ENCODE data around the gene HSPA12B. TPM values are rescaled to one million over a fixed set of nuclear protein-coding genes. Genes with fewer than 3 reads are reported as not detected.

HSPA12B gene
- polyA plus RNA-seq, 4 donors: 14.4 to 19.7 (median 16.4) TPM

DNA sequence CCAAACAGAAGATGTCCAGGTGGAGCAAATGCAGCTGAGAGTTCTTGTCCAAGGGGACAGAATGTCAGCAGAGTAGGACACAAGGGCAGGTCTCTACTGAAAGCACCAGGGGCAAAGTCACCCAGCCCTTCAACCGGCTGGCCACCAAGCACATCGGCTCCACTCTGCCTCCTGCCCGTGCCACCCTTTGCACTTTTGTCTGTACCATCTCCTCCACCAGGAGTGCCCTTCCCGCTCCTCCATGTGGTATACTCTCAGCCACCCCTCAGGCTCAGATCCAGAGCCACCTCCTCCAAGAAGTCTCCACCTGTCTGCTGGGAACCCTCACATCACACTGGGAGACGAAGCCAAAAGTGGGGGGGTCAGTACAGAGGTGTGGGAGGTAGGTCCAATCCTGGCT is 4.1 kb upstream of the HSPA12B start:
- no peak for DNase-seq (ENCODE audit: low read depth in 4 of 4, low spot score in 2 of 4)

GRCh38 chr20:3728876-3729275 is 3.6 kb upstream of the HSPA12B start:
- no peak for DNase-seq (ENCODE audit: low read depth in 4 of 4, low spot score in 2 of 4)

- no peak for DNase-seq (ENCODE audit: low read depth in 4 of 4, low spot score in 2 of 4)
Observed at GRCh38 chr20:3729378-3729777, 3.1 kb upstream of the HSPA12B start.

DNA sequence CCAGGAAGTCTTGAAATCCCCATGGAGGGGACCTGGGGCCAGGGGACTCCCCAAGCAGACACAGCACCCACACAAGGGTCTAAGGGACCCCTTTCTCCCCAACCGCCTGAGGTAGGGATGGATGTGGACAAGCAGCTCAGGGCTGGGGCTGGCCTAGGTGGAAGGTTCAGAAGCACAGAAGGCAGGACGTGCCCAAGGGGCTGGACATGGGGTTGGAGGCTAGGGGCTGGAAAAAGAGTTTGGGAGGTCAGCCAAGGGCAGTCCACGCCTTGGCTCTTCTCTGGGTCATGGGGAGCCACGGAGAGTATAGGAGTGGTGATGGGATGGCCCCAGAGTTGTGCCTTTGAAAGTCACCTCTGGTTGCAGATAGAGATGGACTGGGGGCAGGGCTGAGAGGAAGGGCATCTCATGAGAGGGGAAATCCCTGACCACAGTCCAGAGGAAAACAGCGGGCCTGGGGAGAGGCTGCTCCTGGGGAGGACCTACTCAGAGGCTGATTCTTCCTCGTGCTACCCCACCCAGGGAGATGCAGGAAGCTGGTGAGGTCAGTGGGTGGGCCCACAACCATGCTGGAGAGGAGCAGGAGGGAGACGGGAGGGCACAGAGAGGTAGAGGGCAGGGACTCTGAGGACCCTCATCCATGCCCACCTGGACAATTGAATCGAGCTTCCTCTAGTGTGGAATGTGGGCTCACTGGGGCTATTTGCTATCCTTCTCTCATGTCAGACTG is 2.5 kb upstream of the HSPA12B start:
- DNase-seq (ENCODE audit: low read depth in 4 of 4, low spot score in 2 of 4): no peak

GRCh38 chr20:3730803-3731672 is 1.4 kb upstream of the HSPA12B start:
- DNase-seq (ENCODE audit: low read depth in 4 of 4, low spot score in 2 of 4): no peak

DNA sequence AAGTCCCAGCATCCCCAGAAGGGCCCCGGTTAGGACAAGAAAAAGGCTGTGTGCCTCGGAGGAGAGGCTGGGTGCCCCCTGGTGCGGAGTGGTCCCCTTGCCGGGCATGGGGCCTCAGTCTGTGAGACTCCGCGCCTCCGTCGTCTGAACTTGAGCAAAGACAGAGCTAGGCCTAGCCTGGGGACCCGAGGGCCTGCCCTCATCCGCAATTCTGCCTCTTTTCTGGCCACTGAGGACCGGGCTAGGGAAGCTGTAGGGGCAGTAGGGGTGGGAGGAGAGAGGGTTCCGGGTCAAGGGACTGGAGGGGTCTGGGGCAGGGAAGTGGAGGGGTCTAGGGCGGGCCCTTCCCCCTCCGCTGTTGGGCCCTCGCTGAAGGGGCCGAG is 550 bp upstream of the HSPA12B start:
- no peak for DNase-seq (ENCODE audit: low read depth in 4 of 4, low spot score in 2 of 4)

DNA sequence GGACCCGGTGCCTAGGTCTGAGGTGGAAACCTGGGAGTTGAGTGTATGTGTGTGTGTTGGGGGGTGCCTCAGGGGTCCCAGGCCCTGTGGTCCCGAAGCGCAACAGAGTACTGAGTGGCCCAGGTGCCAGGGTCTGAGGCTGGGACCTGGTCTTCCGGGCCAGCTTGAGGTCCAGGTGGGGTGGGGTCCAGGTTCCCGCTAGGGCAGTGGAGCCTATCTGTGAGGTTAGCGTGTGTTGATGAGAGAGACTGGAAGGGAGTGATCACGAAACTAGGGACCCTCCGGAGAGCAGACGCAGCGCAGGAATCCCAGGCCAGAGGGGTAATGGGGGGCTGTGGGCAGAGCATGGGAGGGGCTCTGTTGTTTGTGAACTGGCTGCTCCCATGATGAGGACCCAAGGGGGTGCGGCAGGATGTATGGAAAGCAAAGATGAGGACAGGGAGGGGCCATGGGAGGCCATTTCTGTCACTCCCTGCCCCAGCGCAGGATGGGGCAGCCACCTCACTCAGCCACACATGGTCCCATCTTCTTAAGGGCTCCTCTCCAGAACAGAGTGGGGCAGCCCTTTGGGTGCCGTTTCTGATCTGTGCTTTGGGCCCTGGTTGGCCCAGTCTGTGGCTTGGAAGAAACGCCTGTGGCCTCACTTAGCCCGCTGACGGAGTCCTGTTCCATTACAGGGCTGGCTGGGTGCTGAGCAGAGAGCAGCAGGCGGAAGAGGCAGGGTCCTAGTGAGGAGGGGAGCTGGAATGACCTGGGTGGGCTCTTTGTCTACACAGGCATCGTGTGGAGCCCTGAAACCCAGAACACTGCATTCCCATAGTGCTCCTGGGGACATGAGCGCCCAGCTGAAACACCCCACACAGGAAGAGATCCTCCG is 872 bp downstream of the HSPA12B start:
- DNase-seq (ENCODE audit: low read depth in 4 of 4, low spot score in 2 of 4): no peak

GRCh38 chr20:3734111-3734843 is 1.8 kb downstream of the HSPA12B start:
- no peak for DNase-seq (ENCODE audit: low read depth in 4 of 4, low spot score in 2 of 4)

- DNase-seq (ENCODE audit: low read depth in 4 of 4, low spot score in 2 of 4): no peak
Observed at GRCh38 chr20:3735768-3736167, 3.3 kb downstream of the HSPA12B start.

GRCh38 chr20:3738111-3739053 is 5.9 kb downstream of the HSPA12B start:
- DNase-seq (ENCODE audit: low read depth in 4 of 4, low spot score in 2 of 4): no peak

GRCh38 chr20:3739054-3739925 is 6.8 kb downstream of the HSPA12B start:
- no peak for DNase-seq (ENCODE audit: low read depth in 4 of 4, low spot score in 2 of 4)

DNA sequence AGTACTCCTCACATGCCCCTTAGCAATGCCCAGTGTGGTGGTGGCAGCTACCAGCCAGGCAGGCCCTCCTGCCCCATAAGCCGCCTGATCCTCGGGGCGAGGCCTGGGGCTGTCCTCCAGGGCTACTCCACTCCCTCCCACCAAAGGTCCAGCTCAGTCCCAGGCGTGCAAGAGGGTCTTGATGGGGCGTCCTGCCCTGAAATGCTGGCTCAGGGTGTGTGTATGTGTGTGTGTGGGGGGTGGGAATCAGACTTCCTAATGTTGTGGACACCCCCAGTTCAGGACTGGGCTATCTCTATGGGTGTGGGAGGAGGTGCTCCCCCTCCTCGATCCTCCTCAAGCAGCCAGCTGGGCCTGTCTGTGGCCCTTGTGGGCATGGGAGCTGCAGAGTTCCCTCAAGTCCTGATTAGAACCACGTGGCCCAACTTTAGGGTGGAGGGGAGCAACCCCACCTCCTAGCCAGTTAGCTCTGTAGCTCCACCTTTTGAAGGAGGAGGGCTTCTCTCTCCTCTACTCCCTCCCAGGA is 7.5 kb downstream of the HSPA12B start:
- no peak for DNase-seq (ENCODE audit: low read depth in 4 of 4, low spot score in 2 of 4)

- DNase-seq (ENCODE audit: low read depth in 4 of 4, low spot score in 2 of 4): no peak
Observed at GRCh38 chr20:3740615-3741301, 8.3 kb downstream of the HSPA12B start.

DNA sequence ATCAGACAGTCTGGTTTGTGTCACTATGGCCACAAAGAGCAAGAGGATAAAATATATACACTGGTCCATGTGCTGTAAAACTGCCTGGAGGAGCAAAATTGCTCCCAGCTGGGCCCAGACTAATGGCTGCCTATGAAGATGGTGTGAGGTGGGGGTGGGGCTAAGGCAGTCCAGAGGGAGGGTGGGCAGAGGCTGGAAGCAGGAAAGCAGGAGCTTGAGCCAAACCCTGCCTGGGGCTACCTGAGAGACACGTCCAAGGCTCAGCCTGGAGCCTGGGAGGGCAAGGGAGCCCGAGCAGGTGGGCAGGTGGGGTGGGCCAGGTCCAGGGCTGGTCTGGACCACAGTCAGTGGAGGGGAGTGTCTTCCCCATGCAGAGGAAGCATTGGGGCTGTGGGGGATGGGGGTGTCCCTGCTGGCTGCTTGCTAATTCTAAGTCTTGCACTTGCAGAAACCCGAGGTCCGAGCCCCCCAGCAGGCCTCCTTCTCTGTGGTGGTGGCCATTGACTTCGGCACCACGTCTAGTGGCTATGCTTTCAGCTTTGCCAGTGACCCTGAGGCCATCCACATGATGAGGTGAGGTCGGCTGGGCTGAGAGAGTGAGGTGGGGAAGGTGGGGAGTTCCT is 9.5 kb downstream of the HSPA12B start:
- no peak for DNase-seq (ENCODE audit: low read depth in 4 of 4, low spot score in 2 of 4)

DNA sequence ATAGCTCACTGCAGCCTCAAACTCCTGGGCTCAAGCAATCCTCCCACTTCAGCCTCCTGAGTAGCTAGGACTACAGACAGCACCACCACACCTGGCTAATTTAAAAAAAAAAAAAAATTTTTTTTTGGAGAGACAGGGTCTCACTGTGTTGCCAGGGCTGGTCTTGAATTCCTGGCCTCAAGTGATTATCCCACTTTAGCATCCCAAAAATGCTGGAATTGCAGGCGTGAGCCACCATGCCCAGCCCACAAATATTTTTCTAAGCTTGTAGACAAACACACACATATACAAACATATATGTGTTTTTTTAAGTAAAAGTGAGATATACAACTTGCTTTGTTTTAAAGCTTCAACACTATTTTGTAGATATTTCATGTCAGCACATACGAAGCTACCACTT is 10.8 kb downstream of the HSPA12B start:
- no peak for DNase-seq (ENCODE audit: low read depth in 4 of 4, low spot score in 2 of 4)

DNA sequence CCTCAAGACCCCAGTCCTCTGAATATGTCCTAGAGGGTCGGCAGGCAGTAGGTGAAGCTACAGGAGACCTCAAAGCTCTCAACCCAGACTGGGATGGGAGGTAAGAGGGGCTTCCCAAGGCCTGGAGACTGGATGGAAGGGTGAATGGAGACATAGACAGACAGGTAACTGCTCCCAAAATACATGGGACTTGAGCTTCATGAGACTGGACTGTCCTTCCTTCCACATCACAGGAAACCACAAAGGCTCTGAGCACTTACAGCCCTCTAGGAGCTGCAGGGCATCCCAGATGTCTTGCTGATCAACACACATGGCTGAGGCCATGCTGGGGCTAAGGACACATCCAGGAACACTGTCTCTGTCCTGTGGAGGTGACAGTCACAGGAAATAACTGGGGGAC is 11.6 kb downstream of the HSPA12B start:
- DNase-seq (ENCODE audit: low read depth in 4 of 4, low spot score in 2 of 4): no peak

Data from left renal cortex interstitium (tissue), 4 donors.